ENCODE measurements around the gene PRKAG1.

The PRKAG1 gene

DNA sequence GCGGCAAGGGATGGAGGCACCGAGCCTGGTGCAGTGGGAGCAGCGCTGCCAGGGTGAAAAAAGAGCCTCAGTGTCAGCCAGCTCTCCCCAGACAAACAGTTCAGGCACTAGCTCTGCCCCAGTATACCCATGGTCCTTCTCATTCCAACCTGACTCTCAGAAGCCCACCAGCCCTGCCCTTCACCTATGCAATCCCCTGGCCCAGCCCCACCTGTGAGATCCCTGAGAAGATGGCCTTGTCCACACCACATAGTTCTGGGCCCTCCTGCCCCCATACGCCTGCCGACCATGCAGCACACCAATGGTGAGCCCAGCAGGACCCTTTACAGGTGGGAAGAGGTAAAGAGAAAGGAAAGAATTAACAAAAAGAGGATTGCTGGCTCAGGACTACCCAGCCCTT is 35.5 kb upstream of the PRKAG1 start:
- Histone ChIP-seq H3K27me3 (ENCODE audit: insufficient read depth, insufficient read length) (no peaks in the 10 kb centered on the region), H3K36me3 (ENCODE audit: insufficient read depth, insufficient read length, low read length) (peaks cover 86% of the 10 kb centered on the region), H3K4me3 (ENCODE audit: insufficient read length, low read depth) (no peak overlapping the region), H3K9ac (ENCODE audit: insufficient read length, low read depth) (no peak overlapping the region), H3K4me1 (ENCODE audit: insufficient read depth, insufficient read length) (peaks cover 14% of the 10 kb centered on the region), H3K9me3 (ENCODE audit: insufficient read depth, low read length) (no peaks in the 10 kb centered on the region)
- DNase-seq (ENCODE audit: low read depth, low spot score), result no peak
- no peak for TF ChIP-seq SUZ12 (IDR thresholded peaks at IDR 0.05; ENCODE audit: extremely low read depth, insufficient read depth, insufficient read length)
- TF ChIP-seq YY1 (IDR thresholded peaks at IDR 0.05; ENCODE audit: insufficient read depth, insufficient read length), result no peak
- no peak for TF ChIP-seq ZNF274 (IDR thresholded peaks at IDR 0.05; ENCODE audit: low read depth, low read length)

- Histone ChIP-seq H3K36me3 (ENCODE audit: insufficient read depth, insufficient read length, low read length) (peaks cover 89% of the 10 kb centered on the region), H3K4me1 (ENCODE audit: insufficient read depth, insufficient read length) (peaks cover 3% of the 10 kb centered on the region)
- no peak for DNase-seq (ENCODE audit: low read depth, low spot score)
These were observed 34.1 kb upstream of the PRKAG1 start for GRCh38 chr12:49052451-49053208.

DNA sequence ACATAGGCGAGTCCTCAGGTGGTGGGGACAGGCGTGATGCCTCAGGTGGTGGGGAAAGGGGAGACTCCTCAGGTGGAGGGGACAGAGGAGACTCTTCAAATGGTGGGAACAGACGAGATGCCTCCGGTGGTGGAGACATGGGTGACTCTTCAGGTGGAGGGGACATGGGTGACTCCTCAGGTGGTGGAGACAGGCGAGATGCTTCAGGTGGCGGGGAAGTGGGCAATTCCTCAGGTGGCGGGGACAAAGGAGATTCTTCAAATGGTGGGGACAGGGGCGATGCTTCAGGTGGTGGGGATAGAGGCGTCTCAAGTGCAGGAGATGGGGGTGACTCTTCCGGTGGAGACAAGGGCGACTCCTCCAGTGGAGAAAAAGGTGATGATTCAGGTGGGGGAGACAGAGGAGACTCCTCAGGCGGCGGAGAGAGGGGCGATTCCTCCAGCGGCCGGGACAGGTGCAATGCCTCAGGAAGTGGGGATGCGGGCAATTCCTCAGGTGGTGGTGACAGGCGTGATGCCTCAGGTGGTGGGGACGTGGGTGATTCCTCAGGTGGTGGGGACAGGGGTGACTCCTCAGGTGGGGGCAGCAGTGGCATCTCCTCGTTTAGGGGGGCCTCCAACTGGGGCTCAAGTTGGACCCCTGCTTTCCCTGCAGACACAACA is 33.3 kb upstream of the PRKAG1 start:
- DNase-seq (ENCODE audit: low read depth, low spot score), result no peak
- H3K36me3 ChIP-seq (ENCODE audit: insufficient read depth, insufficient read length, low read length), result peaks cover 90% of the 10 kb centered on the region
- no peak overlapping the region for H3K4me3 ChIP-seq (ENCODE audit: insufficient read length, low read depth)
- H3K9ac ChIP-seq (ENCODE audit: insufficient read length, low read depth), result no peak overlapping the region
- H3K4me1 ChIP-seq (ENCODE audit: insufficient read depth, insufficient read length), result no peaks in the 10 kb centered on the region
- H3K9me3 ChIP-seq (ENCODE audit: insufficient read depth, low read length), result no peaks in the 10 kb centered on the region
- H3K27me3 ChIP-seq (ENCODE audit: insufficient read depth, insufficient read length), result no peaks in the 10 kb centered on the region
- no peak for TF ChIP-seq YY1 (IDR thresholded peaks at IDR 0.05; ENCODE audit: insufficient read depth, insufficient read length)
- TF ChIP-seq ZNF274 (IDR thresholded peaks at IDR 0.05; ENCODE audit: low read depth, low read length), result no peak
- TF ChIP-seq SUZ12 (IDR thresholded peaks at IDR 0.05; ENCODE audit: extremely low read depth, insufficient read depth, insufficient read length), result no peak

More at GRCh38 chr12:49052451-49053208, 34.1 kb upstream of the PRKAG1 start:
- H3K27me3 ChIP-seq (ENCODE audit: insufficient read depth, insufficient read length), result no peaks in the 10 kb centered on the region
- no peak overlapping the region for H3K4me3 ChIP-seq (ENCODE audit: insufficient read length, low read depth)
- TF ChIP-seq YY1 (IDR thresholded peaks at IDR 0.05; ENCODE audit: insufficient read depth, insufficient read length) (no peak), ZNF274 (IDR thresholded peaks at IDR 0.05; ENCODE audit: low read depth, low read length) (no peak), SUZ12 (IDR thresholded peaks at IDR 0.05; ENCODE audit: extremely low read depth, insufficient read depth, insufficient read length) (no peak)
- H3K9me3 ChIP-seq (ENCODE audit: insufficient read depth, low read length), result no peaks in the 10 kb centered on the region
- H3K9ac ChIP-seq (ENCODE audit: insufficient read length, low read depth), result no peak overlapping the region

DNA sequence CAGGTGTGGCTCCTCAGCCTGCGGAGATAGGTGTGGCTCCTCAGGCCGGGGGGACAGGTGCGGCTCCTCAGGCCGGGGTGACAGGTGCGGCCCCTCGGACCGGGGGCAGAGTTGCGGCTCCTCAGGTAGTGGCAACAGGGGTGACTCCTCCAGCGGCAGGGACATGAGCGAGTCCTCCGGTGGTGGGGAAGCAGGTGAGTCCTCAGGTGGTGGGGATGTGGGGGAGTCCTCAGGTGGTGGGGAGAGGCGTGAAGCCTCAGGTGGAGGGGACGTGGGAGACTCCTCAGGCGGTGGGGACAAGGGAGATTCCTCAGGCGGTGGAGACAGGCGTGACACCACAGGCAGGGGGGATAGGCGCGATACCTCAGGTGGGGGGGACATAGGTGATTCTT is 32.8 kb upstream of the PRKAG1 start:
- H3K4me1 ChIP-seq (ENCODE audit: insufficient read depth, insufficient read length), result no peaks in the 10 kb centered on the region
- H3K4me3 ChIP-seq (ENCODE audit: insufficient read length, low read depth), result no peak overlapping the region
- no peak overlapping the region for H3K9ac ChIP-seq (ENCODE audit: insufficient read length, low read depth)
- no peaks in the 10 kb centered on the region for H3K27me3 ChIP-seq (ENCODE audit: insufficient read depth, insufficient read length)
- DNase-seq (ENCODE audit: low read depth, low spot score), result no peak
- no peaks in the 10 kb centered on the region for H3K9me3 ChIP-seq (ENCODE audit: insufficient read depth, low read length)
- TF ChIP-seq YY1 (IDR thresholded peaks at IDR 0.05; ENCODE audit: insufficient read depth, insufficient read length) (no peak), SUZ12 (IDR thresholded peaks at IDR 0.05; ENCODE audit: extremely low read depth, insufficient read depth, insufficient read length) (no peak), ZNF274 (IDR thresholded peaks at IDR 0.05; ENCODE audit: low read depth, low read length) (no peak)
- peaks cover 92% of the 10 kb centered on the region for H3K36me3 ChIP-seq (ENCODE audit: insufficient read depth, insufficient read length, low read length)

GRCh38 chr12:49050507-49051372 is 32.2 kb upstream of the PRKAG1 start:
- TF ChIP-seq ZNF274 (IDR thresholded peaks at IDR 0.05; ENCODE audit: low read depth, low read length) (no peak), SUZ12 (IDR thresholded peaks at IDR 0.05; ENCODE audit: extremely low read depth, insufficient read depth, insufficient read length) (no peak), YY1 (IDR thresholded peaks at IDR 0.05; ENCODE audit: insufficient read depth, insufficient read length) (no peak)
- peaks cover 99% of the 10 kb centered on the region for H3K36me3 ChIP-seq (ENCODE audit: insufficient read depth, insufficient read length, low read length)
- no peaks in the 10 kb centered on the region for H3K27me3 ChIP-seq (ENCODE audit: insufficient read depth, insufficient read length)
- no peak overlapping the region for H3K9ac ChIP-seq (ENCODE audit: insufficient read length, low read depth)
- H3K4me1 ChIP-seq (ENCODE audit: insufficient read depth, insufficient read length), result no peaks in the 10 kb centered on the region
- no peak for DNase-seq (ENCODE audit: low read depth, low spot score)
- no peak overlapping the region for H3K4me3 ChIP-seq (ENCODE audit: insufficient read length, low read depth)
- no peaks in the 10 kb centered on the region for H3K9me3 ChIP-seq (ENCODE audit: insufficient read depth, low read length)

DNA sequence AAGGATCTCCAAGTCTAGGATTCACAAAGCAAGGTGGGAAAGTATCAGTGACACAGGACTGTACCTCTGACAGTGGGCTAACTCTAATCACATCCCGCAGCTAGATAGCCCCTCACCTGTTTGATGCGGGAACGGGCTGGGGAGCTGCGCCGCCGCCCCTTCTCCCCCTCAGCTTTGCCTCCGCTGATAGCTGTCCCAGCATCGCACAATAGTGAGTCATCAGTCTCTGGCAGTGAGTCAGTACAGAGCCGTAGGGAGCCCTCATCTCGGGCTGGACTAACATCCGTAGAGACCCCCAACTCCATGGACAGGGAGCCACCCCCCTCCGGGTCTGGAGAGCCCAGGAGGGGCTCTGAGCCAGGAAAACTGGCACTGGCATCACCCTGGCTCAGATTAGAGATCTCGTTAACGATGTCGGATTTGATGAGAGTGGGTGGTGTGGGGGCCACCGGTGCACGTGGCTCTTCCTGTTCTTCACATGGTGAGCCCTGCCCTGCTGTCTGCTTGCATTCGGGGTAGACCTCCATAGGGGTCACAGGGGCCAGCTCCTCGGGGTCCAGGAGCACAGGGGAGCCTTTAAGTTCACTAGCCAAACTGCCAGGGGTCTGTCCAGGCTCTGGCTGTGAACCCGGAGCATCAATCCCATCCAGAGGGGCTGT is 31.1 kb upstream of the PRKAG1 start:
- Histone ChIP-seq H3K9me3 (ENCODE audit: insufficient read depth, low read length) (no peaks in the 10 kb centered on the region), H3K36me3 (ENCODE audit: insufficient read depth, insufficient read length, low read length) (peaks cover 97% of the 10 kb centered on the region), H3K4me1 (ENCODE audit: insufficient read depth, insufficient read length) (no peaks in the 10 kb centered on the region), H3K9ac (ENCODE audit: insufficient read length, low read depth) (no peak overlapping the region), H3K27me3 (ENCODE audit: insufficient read depth, insufficient read length) (no peaks in the 10 kb centered on the region), H3K4me3 (ENCODE audit: insufficient read length, low read depth) (no peak overlapping the region)
- no peak for DNase-seq (ENCODE audit: low read depth, low spot score)
- TF ChIP-seq ZNF274 (IDR thresholded peaks at IDR 0.05; ENCODE audit: low read depth, low read length) (no peak), YY1 (IDR thresholded peaks at IDR 0.05; ENCODE audit: insufficient read depth, insufficient read length) (no peak), SUZ12 (IDR thresholded peaks at IDR 0.05; ENCODE audit: extremely low read depth, insufficient read depth, insufficient read length) (no peak)
